H1 (cell line): ENCODE data around the gene PDIA2.

Experiments used
- ATF3 ChIP-seq: IDR thresholded peaks from 2 replicates; pipeline ENCODE4 v1.6.1; 2011; ENCODE audit warnings: low read depth, mild to moderate bottlenecking, low read length; ENCODE audit not compliant: insufficient read depth
- CTCF ChIP-seq, 3 experiments: IDR thresholded peaks; 1 replicate in 2 of 3; 2 replicates in 1 of 3; pipeline versions ENCODE4 v1.5.1 to v1.6.1; 2011; ENCODE audit warnings: low read length in 3 of 3, mild to moderate bottlenecking in 3 of 3, inconsistent platforms in 2 of 3, low read depth in 1 of 3, moderate library complexity in 1 of 3; ENCODE audit not compliant: insufficient read depth in 1 of 3; ENCODE audit errors: control extremely low read depth in 1 of 3
- EP300 ChIP-seq, 2 experiments: IDR thresholded peaks; 1 replicate in 1 of 2; 2 replicates in 1 of 2; pipeline ENCODE4 v1.6.1; 2011 to 2012; ENCODE audit warnings: low read depth in 2 of 2, low read length in 2 of 2, mild to moderate bottlenecking in 2 of 2, borderline replicate concordance in 1 of 2, inconsistent platforms in 1 of 2, moderate library complexity in 1 of 2
- HDAC6 ChIP-seq: IDR thresholded peaks from one replicate; pipeline ENCODE4 v1.7.1; 2012; ENCODE audit warnings: low read depth, mild to moderate bottlenecking, inconsistent platforms, low read length, moderate library complexity
- KDM1A ChIP-seq: fragments of 200-600, 300-600 bp; sonication (generic); IDR thresholded peaks from 2 replicates; pipeline ENCODE4 v1.7.1; 2016; ENCODE audit warnings: mild to moderate bottlenecking, low read length, borderline replicate concordance
- PHF8 ChIP-seq: fragments of 200-600 bp; sonication (generic); conservative IDR thresholded peaks from 2 replicates; pipeline ENCODE4 v1.7.1; 2012; ENCODE audit warnings: low read depth, mild to moderate bottlenecking, inconsistent platforms, low read length, moderate library complexity
- POLR2A ChIP-seq, 2 experiments: IDR thresholded peaks; 1 replicate in 1 of 2; 2 replicates in 1 of 2; pipeline ENCODE4 v1.6.1; 2011; ENCODE audit warnings: low read depth in 2 of 2, low read length in 2 of 2, mild to moderate bottlenecking in 2 of 2; ENCODE audit errors: control extremely low read depth in 1 of 2
- POLR2AphosphoS5 ChIP-seq: IDR thresholded peaks from 2 replicates; pipeline ENCODE4 v1.6.1; 2011; ENCODE audit warnings: low read depth, low read length
- SAP30 ChIP-seq: fragments of 300-600 bp; sonication (generic); IDR thresholded peaks from 2 replicates; pipeline ENCODE4 v1.7.1; 2012; ENCODE audit warnings: low read length, moderate library complexity, mild to moderate bottlenecking, inconsistent platforms; ENCODE audit not compliant: insufficient read depth, insufficient replicate concordance
- TEAD4 ChIP-seq: IDR thresholded peaks from 2 replicates; pipeline ENCODE4 v1.6.1; 2012; ENCODE audit warnings: low read depth, low read length, inconsistent platforms, mixed read lengths
- USF2 ChIP-seq: IDR thresholded peaks from 2 replicates; pipeline ENCODE4 v1.6.1; 2011; ENCODE audit warnings: low read length, improper control_type of control experiment

GRCh38 chr16:296276-296675 lies 13.3 kb downstream of the PDIA2 start:
- TF ChIP-seq POLR2A (IDR thresholded peaks at IDR 0.05; ENCODE audit: control extremely low read depth in 1 of 2, low read depth in 2 of 2, low read length in 2 of 2) (no peak), ATF3 (no peak), CTCF (IDR thresholded peaks at IDR 0.05; ENCODE audit: control extremely low read depth in 1 of 3, insufficient read depth in 1 of 3, low read depth in 1 of 3, low read length in 3 of 3) (no peak), USF2 (no peak), EP300 (IDR thresholded peaks at IDR 0.05; ENCODE audit: borderline replicate concordance in 1 of 2, low read depth in 2 of 2, low read length in 2 of 2) (no peak), TEAD4 (no peak), SAP30 (no peak), POLR2AphosphoS5 (no peak), PHF8 (no peak), KDM1A (no peak), HDAC6 (no peak)
